Measurements from ENCODE around the gene MRPL10. TPM values are rescaled to one million over a fixed set of nuclear protein-coding genes. Genes with fewer than 3 reads are reported as not detected.

Gene MRPL10
- total and polyA plus RNA-seq, 10 of the 15 experiments (the other 5 are each of a cell fraction or from before 2014, with no cell fraction given) = 18.9 to 61.9 (median 47.3) TPM

DNA sequence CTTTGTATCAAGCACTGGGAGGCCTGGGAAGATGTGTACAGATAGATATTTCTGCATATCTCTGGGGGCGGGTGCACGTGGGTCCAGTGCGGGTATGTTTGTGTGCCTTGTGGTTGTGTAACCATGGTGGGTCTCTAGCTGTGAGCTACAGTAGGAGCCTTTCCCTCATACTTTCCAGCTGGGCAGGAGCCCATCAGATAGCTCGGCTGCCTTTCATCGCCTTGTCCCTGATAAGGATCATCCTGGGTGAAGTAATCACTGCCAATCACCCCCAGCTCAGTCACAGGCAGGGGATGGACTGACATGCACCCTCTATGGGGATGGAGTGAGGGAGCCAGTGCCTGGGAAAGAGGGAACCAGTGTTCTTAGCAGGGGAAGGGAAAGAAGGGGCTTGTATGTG, 12.9 kb upstream of the MRPL10 start:
- Histone ChIP-seq H3K4me3 (no peak overlapping the region), H3K9ac (ENCODE audit: control insufficient read depth, insufficient read depth, low read length) (no peak overlapping the region), H3K4me1 (ENCODE audit: control insufficient read depth, insufficient read depth, low read length) (peaks cover 22% of the 10 kb centered on the region), H3K79me2 (ENCODE audit: control insufficient read depth, insufficient read depth, low read length) (no peaks in the 10 kb centered on the region), H3K9me3 (replicated peaks; ENCODE audit: control insufficient read depth, insufficient read depth, low read length) (no peaks in the 10 kb centered on the region), H3K27ac (ENCODE audit: control insufficient read depth, insufficient read depth) (no peak overlapping the region), H3K4me2 (ENCODE audit: control insufficient read depth, insufficient read depth) (no peak overlapping the region), H2AFZ (ENCODE audit: control insufficient read depth, low read depth, low read length) (no peak overlapping the region), H4K20me1 (ENCODE audit: control insufficient read depth, insufficient read depth) (no peaks in the 10 kb centered on the region), H3K27me3 (replicated peaks in 1 of 2; ENCODE audit: control insufficient read depth in 2 of 2, insufficient read depth in 2 of 2, low read length in 1 of 2) (peaks cover 6 to 9% of the 10 kb centered on the region in 2 experiments), H3K36me3 (ENCODE audit: control insufficient read depth in 2 of 2, insufficient read depth in 2 of 2, low read length in 1 of 2) (no peaks in the 10 kb centered on the region)
- RAD21 ChIA-PET (ENCODE audit: unreplicated experiment) = interaction anchor here (0.6 to 7.7 kb wide), 4 partner anchors 10 to 174 kb away, joined by 3 to 206 read pairs (median 6); no protein-coding TSS in a partner anchor
- DNase-seq (ENCODE audit: low read depth, low spot score) (no peak), FAIRE-seq (no peak), ATAC-seq (no peak)
- TF ChIP-seq NBN (IDR thresholded peaks at IDR 0.05) = no peak
- no peak for TF ChIP-seq PML (IDR thresholded peaks at IDR 0.05; ENCODE audit: low read length)
- TF ChIP-seq IKZF2 (IDR thresholded peaks at IDR 0.05) = no peak
- no peak for TF ChIP-seq SMC3 (IDR thresholded peaks at IDR 0.05; ENCODE audit: borderline replicate concordance, low read length)
- no peak for TF ChIP-seq BHLHE40 (IDR thresholded peaks at IDR 0.05; ENCODE audit: borderline replicate concordance in 1 of 2, low read depth in 2 of 2, low read length in 1 of 2)
- TF ChIP-seq TAF1 (IDR thresholded peaks at IDR 0.05; ENCODE audit: borderline replicate concordance, low read depth, low read length) = no peak
- TF ChIP-seq POLR2AphosphoS5 (IDR thresholded peaks at IDR 0.05; ENCODE audit: low read length) = no peak
- no peak for TF ChIP-seq ZNF622 (IDR thresholded peaks at IDR 0.05)
- no peak for TF ChIP-seq CEBPZ (IDR thresholded peaks at IDR 0.05; ENCODE audit: low read depth, low read length)
- TF ChIP-seq SRF (IDR thresholded peaks at IDR 0.05; ENCODE audit: low read depth in 2 of 2, low read length in 2 of 2) = no peak
- no peak for TF ChIP-seq JUNB (IDR thresholded peaks at IDR 0.05)
- TF ChIP-seq EED (IDR thresholded peaks at IDR 0.05; ENCODE audit: low read depth) = no peak
- TF ChIP-seq ZBTB33 (IDR thresholded peaks at IDR 0.05) = no peak
- TF ChIP-seq SUZ12 (IDR thresholded peaks at IDR 0.05; ENCODE audit: unreplicated experiment) = no peak
- TF ChIP-seq NFYB (IDR thresholded peaks at IDR 0.05; ENCODE audit: insufficient read depth, low read depth, low read length) = no peak
- SMC1A ChIA-PET (ENCODE audit: uncharacterized antibody, unreplicated experiment) = interaction anchor here (1.0 to 13.1 kb wide), 6 partner anchors 45 to 174 kb away, joined by 3 to 231 read pairs (median 4); partner anchors contain the start of genes CDK5RAP3, PNPO and SP2
- CTCF ChIA-PET = interaction anchor here (0.7 to 12.4 kb wide), 8 partner anchors 20 to 174 kb away, joined by 3 to 502 read pairs (median 24); partner anchors contain the start of genes CDK5RAP3 and SP2
- BruUV-seq (replicated peaks) = no TSS peak
- POLR2A ChIA-PET = interaction anchor here (0.5 to 1.3 kb wide), 4 partner anchors 51 to 175 kb away, joined by 3 to 4 read pairs (median 4); partner anchors contain the start of gene SP2
- in situ Hi-C loops (cut with MboI) = loop anchor here (5.0 to 10.0 kb wide), 3 partner anchors 48 to 781 kb away; partner anchors contain the start of gene HOXB9
- intact Hi-C loops (cut with micrococcal nuclease; ENCODE audit: unreplicated experiment) = no loop called here
- WGBS (ENCODE audit: insufficient coverage, insufficient replicate concordance, low lambda C conversion rate, missing lambda C conversion rate) = 47% methylated on average over 5 of the region's 5 CpGs
